HUES48 (cell line): ENCODE results near the gene LRPPRC.

Experiments
- H3K27ac ChIP-seq: one replicate; pipeline ENCODE4 v1.7.0; 2013; ENCODE audit warnings: low read depth, low read length, inconsistent platforms
- H3K27me3 ChIP-seq: 2 replicates; pipeline ENCODE4 v1.6.1; 2013; ENCODE audit warnings: mild to moderate bottlenecking, low read length; ENCODE audit not compliant: control insufficient read depth, insufficient read depth
- H3K36me3 ChIP-seq: 2 replicates; pipeline ENCODE4 v1.6.1; 2013; ENCODE audit warnings: low read length; ENCODE audit not compliant: control insufficient read depth, insufficient read depth
- H3K4me1 ChIP-seq: 2 replicates; pipeline ENCODE4 v1.6.1; 2013; ENCODE audit warnings: mild to moderate bottlenecking, low read length; ENCODE audit not compliant: control insufficient read depth, insufficient read depth
- H3K4me3 ChIP-seq: 2 replicates; pipeline ENCODE4 v1.5.1; 2013; ENCODE audit warnings: mild to moderate bottlenecking, low read depth, low read length
- H3K9ac ChIP-seq: 2 replicates; pipeline ENCODE4 v1.6.1; 2013; ENCODE audit warnings: mild to moderate bottlenecking, low read depth, low read length, moderate library complexity
- H3K9me3 ChIP-seq: 2 replicates; pipeline ENCODE4 v1.6.1; 2013; ENCODE audit warnings: low read length; ENCODE audit not compliant: control insufficient read depth, insufficient read depth

Gene LRPPRC

DNA sequence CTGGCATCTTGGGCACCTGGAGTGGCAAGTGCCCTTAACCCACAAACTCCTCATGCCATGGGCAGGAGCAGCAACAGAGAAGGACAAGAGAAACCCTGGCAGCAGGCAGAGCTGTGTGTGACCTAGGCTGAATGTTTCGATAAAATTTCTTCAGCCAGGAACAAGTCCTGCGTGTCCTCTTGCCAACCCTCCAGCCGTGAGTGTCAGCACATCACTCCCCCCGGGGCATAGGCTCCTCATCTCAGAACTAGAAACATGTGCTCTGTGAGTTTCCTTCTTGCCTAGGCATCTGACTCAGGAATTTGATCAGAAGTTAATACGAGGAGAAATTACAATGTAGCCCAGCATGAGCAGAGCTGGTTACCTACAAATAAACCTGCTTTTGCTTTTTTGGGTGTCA lies 154.8 kb downstream of the LRPPRC start:
- H3K9ac ChIP-seq, result no peak overlapping the region
- H3K36me3 ChIP-seq, result no peaks in the 10 kb centered on the region
- H3K27me3 ChIP-seq, result no peaks in the 10 kb centered on the region
- no peaks in the 10 kb centered on the region for H3K9me3 ChIP-seq
- no peak overlapping the region for H3K27ac ChIP-seq
- no peak overlapping the region for H3K4me3 ChIP-seq
- no peaks in the 10 kb centered on the region for H3K4me1 ChIP-seq

DNA sequence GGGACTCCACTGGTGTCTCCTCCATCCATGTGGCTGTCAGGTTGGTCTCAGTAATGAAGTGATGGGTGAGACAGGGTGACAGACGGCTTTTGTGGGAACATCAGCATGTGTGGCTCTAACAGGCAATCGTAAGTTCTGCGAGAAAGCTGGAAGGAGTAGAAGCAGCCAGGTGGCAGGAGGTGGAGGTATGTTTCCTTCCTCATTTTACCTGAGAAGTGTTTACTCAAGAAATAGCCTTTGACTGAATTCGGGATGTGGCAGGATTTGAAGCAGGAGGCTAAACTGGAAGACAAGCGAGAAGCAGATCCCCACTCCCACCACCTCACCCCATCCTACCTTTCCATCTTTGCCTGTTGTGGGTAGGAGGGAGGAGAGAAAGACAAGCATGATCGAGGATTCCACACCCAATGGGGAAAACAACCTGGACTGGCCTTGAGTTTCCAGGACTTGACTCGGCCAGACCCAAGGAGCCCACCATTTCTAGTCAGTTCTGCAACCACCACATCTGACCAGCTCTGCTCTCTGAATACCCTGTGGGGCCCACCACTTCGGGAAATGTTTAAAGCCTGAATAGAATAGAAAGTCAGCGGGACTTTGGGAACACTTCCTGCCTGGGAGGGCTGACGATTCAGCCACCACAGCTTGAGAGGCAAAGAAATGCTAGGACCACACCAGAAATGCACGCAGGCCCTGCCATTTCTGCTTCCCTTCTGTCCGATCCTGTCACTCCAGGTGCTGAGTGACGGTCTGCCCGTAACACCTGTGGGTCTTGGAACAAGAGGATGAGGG lies 155.8 kb downstream of the LRPPRC start:
- Histone ChIP-seq H3K9ac (no peak overlapping the region), H3K4me1 (no peaks in the 10 kb centered on the region), H3K27me3 (no peaks in the 10 kb centered on the region), H3K9me3 (no peaks in the 10 kb centered on the region), H3K36me3 (no peaks in the 10 kb centered on the region), H3K27ac (no peak overlapping the region), H3K4me3 (no peak overlapping the region)

DNA sequence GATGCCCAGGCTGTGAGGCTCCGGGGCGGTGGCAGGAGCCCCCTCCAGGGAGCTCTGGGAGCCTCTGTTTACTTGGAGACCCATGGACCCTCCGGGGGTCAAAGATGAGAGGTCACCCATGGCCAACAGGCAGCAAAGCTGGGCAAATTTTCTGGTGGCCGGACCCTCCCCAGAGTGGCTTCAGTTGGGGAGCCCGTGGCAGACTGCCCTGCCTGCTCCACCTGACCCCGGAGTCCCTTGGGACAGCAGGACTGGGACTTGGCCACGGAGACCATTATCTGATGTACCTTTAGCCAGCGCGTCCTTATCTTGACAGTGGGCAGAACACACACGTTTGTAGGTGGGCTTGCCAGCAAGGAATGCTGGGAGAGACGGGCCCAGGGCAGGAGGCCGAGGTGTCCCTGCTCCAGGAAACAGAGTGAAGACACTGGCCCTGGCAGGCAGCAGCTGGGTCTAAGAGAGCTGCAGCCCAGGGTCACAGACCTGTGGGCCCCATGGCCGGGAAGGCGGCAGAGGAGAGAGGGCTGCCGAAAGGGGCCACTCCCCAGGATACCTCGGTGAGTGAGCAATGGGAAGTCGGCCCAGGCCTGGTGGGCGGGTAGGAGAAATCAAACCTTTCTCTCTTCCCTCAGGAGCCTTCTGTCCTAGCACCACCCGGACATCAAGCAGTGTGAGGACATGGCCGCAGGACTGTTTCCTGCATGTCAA lies 157.1 kb downstream of the LRPPRC start, which contains the start of the genes ABCG5 and ABCG8:
Gene ABCG5, minus strand, starts transcription at position 280 of the 708 bp plus-strand sequence. Its CDS starts 160 bp downstream, at position 120.
Gene ABCG8, plus strand, starts transcription at position 412 of the 708 bp plus-strand sequence. Its CDS starts 83 bp downstream, at position 495.
- H3K36me3 ChIP-seq, result no peaks in the 10 kb centered on the region
- no peaks in the 10 kb centered on the region for H3K4me1 ChIP-seq
- H3K27ac ChIP-seq, result no peak within 1 kb of the TSS
- no peaks in the 10 kb centered on the region for H3K9me3 ChIP-seq
- H3K9ac ChIP-seq, result no peak within 1 kb of the TSS
- H3K27me3 ChIP-seq, result no peaks in the 10 kb centered on the region
- no peak within 1 kb of the TSS for H3K4me3 ChIP-seq

DNA sequence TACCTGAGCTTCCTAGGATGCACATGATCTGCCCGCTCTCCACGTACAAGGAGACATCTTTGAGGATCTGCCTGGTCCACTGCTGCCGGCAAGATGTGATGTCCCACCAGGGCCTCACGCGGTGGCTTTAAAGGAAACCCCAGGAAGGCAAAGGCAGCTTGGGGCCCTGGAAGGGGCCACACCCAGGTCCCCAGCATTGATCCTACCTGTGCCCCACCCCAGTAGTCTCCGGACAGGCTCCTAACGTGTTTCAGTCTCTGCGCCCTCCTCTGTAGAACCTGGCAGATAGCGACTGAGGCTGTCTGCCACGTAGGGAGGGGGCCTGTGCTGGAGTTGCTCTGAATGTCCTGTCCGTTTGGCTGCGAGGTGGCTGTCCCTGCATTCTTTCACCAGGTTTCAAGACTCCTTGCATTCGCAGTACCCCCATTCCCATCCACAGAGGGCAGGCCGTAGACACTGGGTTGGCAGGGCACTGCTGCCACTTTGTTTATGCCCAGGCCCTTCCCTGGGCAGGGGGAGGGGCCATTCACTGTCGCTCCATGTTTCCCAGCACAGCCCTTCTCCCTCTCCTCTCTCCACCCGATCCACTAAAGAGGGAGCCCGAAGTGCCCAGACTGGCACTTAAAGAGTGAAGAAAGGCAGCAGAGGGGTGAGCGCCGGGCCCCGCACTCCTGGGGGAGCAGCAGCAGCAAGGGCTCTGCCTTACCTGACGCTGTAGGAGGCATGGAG lies 157.8 kb downstream of the LRPPRC start:
- no peaks in the 10 kb centered on the region for H3K36me3 ChIP-seq
- no peaks in the 10 kb centered on the region for H3K4me1 ChIP-seq
- no peak overlapping the region for H3K4me3 ChIP-seq
- H3K27ac ChIP-seq, result no peak overlapping the region
- no peak overlapping the region for H3K9ac ChIP-seq
- no peaks in the 10 kb centered on the region for H3K9me3 ChIP-seq
- H3K27me3 ChIP-seq, result no peaks in the 10 kb centered on the region

DNA sequence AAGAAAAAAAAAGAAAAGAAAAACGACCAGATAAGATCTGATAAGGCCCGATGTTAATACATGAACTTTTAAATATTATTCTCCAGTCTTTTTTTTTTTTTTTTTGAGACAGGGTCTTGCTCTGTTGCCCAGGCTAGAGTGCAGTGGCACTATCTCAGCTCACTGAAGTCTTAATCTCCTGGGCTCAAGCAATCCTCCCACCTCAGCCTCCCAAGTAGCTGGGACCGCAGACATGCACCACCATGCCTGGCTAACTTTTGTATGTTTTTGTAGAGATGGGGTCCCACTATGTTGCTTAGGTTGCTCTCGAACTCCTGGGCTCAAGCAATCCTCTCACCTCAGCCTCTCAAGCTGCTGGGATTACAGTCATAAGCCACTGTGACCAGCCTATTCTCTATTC lies 158.8 kb downstream of the LRPPRC start:
- H3K4me1 ChIP-seq, result no peaks in the 10 kb centered on the region
- no peaks in the 10 kb centered on the region for H3K9me3 ChIP-seq
- H3K36me3 ChIP-seq, result no peaks in the 10 kb centered on the region
- H3K27me3 ChIP-seq, result peaks cover 6% of the 10 kb centered on the region
- H3K27ac ChIP-seq, result no peak overlapping the region
- H3K4me3 ChIP-seq, result no peak overlapping the region
- no peak overlapping the region for H3K9ac ChIP-seq
